GM21360 (cell line): ENCODE data around the gene PNPLA2.

ENCODE experiments used
- ATAC-seq: cut with Tn5 transposase; IDR thresholded peaks from one replicate; pipeline ENCODE4 v1.9.1; 2021; ENCODE audit warnings: mild to moderate bottlenecking, moderate library complexity; ENCODE audit not compliant: unreplicated experiment

Gene PNPLA2

DNA sequence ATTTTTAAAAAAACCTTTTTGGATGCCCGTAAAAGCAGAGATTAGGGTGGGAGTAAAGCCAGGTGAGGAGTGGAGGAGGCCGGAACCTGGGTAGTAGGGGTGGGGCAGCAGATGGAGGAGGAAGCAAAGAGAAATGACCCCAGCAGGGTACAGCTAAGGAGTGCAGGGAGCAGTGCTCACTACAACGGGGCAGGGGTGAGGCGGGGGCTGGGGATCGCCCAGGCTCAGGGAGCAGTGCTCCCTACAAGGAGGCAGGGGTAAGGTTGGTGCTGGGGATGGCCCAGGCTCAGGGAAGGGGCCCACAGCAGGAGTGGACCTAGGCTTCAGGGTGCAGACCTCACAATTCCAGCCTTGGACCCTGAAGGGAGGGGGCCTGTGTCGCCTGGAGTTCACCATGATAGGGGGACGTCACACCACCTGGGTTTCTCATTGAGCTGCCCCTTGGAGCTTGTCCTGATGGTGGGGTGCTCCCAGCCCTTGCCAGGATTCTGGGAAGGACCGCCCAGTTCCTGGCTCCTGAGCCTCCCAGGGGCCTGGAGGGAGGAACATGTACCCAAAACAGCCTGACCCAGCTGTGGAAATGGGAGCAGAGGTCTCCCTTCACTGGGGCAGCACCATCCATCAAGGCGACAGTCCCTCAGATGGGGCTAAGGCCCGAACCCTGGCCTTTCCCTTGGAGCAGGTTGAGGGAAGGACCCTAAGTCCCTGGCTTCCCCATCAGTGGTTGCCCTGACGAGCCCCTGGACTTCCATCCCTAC is 2.9 kb upstream of the PNPLA2 start:
- ATAC-seq, result no peak

DNA sequence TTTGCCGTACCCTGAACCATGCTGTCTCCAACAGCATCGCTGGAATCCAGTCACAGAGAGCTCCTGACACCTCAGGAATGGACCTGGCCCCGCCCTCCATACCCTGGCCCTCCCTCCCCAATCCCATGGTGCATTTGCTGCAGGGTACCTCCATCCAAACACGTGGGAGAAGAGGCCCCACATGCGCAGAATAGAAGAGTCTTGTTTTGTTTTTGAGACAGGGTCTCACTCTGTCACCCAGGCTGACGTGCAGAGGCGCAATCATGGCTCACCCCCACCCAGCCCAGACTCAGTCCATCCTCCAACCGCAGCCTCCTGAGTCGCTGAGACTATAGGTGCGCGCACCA is 2.3 kb upstream of the PNPLA2 start:
- ATAC-seq, result no peak

DNA sequence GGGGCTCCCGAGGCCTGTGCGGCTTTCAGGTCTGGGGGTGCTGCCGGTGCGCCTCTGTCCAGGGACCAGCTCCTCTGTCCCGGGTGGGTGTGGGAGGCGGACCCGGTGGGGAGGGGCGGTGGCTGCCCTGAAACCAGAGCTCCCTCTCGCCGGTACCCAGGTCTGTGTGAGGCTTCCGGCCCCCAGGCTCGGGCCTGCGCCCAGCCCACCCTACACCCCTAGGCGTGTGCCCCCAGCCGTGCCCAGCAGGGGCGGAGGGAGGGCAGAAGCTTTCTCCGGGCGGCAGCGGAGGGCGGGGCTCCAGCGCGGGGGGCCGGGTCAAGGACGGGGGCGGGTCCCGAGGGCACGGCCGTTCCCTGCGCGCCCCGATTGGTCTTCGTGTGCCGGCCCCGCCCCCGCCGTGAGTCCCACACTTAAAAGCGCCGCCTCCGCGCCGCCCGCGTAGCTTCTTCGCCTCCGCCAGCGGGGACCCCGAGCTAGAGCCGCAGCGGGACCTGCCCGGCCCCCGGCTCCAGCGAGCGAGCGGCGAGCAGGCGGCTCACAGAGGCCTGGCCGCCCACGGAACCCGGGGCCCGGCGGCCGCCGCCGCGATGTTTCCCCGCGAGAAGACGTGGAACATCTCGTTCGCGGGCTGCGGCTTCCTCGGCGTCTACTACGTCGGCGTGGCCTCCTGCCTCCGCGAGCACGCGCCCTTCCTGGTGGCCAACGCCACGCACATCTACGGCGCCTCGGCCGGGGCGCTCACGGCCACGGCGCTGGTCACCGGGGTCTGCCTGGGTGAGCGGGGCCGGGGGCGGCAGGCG is 616 bp downstream of the PNPLA2 start:
- ATAC-seq, result peak; percentile 59

- ATAC-seq, result peak; percentile 49
These were observed 1.4 kb downstream of the PNPLA2 start for GRCh38 chr11:819943-820649.

DNA sequence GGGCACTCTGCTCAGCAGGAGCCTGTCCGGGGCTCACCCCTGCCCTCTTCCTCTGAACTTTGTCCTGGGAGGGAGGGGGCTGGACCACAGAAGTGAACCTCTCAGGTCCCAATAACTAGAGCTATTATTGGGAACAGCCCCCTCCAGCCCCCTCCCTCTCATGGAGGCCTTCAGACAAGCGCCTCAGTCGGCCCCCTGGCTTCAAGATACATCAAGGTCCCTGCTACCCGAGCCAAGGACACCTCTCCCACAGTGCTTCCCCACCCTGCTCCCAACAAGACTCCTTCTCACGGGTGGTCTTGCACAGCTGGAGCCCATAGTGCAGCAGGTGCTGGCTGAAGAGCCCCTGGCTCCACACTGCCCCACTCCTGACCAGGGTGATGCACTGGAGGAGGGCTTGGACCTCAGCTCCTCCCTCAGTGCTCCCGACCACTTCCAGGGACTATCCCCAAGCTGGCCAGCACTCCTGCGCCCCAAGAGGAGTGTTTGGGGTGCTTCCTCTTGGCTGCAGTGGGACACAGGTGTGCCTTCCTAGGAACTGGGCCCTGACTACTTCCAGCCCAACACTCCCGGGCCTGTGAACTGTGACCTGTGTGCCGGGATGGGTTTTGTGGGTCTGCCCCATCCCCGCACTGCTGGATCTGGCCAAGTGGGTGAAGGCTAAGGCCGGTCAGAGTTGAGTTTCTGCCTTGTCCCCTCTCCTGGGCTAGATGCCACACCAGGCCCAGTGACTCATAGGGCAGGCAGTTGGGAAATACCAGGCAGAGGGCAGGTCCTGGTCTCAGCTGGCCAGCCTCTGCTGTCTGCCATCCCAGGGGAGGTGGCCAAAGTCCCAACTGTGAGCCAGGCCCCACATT is 2.2 kb downstream of the PNPLA2 start:
- ATAC-seq, result no peak

DNA sequence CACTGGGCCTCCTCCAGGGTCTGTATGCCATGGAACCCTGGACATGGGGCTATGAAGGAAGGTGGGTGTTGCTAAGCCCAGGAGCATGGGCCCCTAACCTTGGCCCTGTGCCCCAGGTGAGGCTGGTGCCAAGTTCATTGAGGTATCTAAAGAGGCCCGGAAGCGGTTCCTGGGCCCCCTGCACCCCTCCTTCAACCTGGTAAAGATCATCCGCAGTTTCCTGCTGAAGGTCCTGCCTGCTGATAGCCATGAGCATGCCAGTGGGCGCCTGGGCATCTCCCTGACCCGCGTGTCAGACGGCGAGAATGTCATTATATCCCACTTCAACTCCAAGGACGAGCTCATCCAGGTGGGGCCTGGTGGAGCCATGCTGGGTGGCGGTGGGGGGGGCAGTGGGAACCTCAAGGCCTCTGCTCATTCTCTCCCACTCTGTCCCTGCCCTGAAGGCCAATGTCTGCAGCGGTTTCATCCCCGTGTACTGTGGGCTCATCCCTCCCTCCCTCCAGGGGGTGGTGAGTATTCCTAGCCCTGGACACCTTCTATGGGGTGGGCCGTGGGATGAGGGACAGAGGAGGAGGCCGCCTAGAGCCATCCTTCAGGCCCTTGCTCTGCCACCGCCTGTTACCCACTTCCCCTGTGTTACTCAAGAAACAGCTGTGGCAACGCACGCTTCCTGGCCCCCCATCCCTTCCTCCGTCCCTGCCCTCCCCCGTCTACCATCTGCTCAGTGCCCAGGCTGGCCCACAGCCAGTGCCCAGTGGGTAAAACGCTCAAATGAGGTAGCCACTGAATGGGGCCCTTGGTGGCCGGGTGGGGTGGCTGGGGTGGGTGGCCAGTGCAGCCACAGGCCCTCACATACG is 3.0 kb downstream of the PNPLA2 start:
- ATAC-seq, result no peak

GRCh38 chr11:823441-824291 is 5.0 kb downstream of the PNPLA2 start:
- no peak for ATAC-seq

GRCh38 chr11:824292-824880 is 5.7 kb downstream of the PNPLA2 start:
- no peak for ATAC-seq

GRCh38 chr11:824942-825341 is 6.2 kb downstream of the PNPLA2 start:
- no peak for ATAC-seq

- ATAC-seq, result no peak
These were observed 6.9 kb downstream of the PNPLA2 start for GRCh38 chr11:825366-826226.

GRCh38 chr11:826227-826621 is 7.5 kb downstream of the PNPLA2 start:
- no peak for ATAC-seq

- ATAC-seq, result no peak
These were observed 8.1 kb downstream of the PNPLA2 start for GRCh38 chr11:826836-827145.

DNA sequence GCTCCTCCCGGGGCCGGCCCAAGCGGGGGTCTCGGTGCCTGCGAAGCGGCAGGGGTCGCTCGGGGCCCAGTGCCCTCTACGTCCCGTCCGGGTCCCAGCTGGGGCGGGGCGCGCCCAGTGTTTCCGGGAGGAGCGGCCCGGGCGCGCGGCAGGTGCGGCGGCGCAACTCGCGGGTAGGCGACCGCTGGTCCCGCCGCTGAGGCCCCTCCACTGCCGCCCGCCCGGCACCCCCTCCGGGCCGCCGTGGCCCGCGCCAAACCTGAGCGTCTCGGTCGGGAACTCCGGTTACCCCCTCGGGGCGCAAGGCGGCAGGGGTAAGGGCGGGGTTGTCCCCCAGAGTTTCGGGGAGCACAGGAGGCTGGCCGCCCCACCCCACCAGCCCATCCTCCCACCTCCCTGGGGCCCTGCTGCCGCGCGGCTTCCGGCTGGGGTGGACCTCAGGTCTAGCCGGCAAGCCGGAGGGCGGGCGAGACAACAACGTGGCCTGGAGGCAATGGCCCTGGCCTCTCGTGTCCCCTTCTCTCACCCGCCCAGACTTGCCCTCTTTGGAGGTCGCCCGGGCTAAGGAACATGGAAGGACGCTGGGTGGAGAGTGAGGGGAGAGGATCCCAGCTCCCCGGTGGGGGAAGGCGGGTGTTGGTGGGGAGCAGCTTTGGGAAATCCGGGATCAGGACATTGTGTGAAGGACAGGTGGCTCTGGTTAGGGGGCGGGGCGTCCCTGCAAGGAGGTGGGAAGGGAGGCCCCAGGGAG is 8.6 kb downstream of the PNPLA2 start:
- ATAC-seq, result no peak

DNA sequence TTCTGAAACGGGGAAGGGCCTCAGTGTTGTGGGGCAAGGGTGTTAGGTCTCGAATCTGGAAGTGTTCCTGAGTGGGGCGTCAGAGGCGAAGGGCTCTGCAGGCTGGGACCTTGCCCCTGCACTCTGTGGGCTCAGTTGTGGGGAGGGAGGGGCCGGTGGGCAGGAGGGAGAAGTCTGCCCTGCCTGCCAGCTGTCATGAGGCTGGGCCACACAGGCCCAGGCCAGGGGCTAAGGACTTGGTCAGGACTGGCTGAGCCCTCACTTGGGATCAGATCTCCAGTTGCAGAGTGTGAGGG is 9.1 kb downstream of the PNPLA2 start, which contains the start of gene CRACR2B:
CRACR2B (plus strand) TSS at position 23 of the 296 bp plus-strand sequence. CDS start 689 bp downstream, outside the sequence.
- no peak for ATAC-seq

DNA sequence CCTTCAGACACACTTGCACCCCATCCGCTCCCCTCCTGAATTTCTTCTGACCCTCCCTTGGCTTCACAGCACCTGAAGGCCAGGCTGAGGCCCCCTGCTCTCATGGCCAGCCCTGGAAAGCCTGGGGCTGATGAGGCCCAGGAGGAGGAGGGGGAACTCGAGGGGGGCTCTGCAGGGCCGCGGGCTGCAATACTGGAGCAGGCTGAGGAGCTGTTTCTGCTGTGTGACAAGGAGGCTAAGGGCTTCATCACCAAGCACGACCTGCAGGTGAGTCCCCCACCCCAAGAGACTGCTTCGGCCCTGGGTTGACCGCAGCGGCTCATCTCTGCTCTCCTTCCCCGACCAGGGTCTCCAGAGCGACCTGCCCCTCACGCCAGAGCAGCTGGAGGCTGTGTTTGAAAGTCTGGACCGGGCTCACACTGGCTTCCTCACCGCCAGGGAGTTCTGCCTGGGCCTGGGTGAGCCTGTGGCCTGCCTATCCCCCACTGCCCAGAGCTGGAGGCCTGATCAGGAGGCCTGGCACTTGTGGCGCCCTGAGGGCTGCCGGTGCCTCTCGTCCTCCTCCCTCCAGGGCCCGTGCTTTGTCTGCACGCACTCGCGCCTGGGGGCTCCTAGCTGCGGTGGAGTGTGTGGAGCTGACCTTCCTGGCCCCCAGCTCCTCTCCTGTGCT is 9.9 kb downstream of the PNPLA2 start:
- ATAC-seq, result no peak

DNA sequence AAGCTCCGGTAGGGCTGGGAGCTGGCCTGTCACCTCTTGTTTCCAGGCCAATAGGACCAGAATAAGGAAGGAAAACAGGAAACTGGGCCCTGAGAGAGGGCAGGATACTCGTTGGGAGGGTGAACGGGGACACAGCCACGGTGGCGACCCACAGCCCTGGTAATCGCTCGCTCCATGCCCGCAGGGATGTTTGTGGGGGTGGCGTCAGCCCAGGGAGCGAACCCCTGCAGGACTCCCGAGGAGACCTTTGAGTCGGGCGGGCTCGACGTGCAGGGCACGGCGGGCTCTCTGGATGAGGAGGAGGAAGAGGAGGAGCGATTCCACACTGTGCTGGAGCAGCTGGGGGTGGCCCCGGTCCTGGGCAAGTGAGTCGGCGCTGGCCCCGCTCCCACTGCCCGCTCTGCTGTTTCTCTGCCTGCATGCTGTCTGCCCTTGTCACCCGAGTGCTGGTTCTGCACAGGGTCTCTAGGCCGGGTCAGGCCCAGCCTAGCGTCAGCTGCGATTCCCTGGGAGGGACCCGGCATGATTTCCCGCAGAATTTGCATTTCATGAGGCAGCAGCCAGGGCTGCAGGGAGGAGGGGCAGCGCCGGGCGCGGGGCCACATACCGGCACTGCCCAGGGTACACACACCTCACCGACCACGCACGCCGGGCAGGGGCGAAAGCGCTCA is 10.6 kb downstream of the PNPLA2 start:
- ATAC-seq, result no peak
